Natural killer cell treated with Interleukin-12 subunit alpha and Interleukin-12 subunit beta and Interleukin-15 and Interleukin-18, amount 100 ng/mL, for 72 hours (primary cell): ENCODE results near the gene OR2D2. TPM values are rescaled to one million over a fixed set of nuclear protein-coding genes. Genes with fewer than 3 reads are reported as not detected.
"Not testable (repeated sequence)": the region's sequence is repeated elsewhere in the genome, so short reads cannot be mapped to it uniquely, and the experiment has no call there.

Experiments
- ATAC-seq, 2 donors: fragments of 150-1000 bp; cut with Tn5 transposase in 1 of 2; sonication (Bioruptor Pico), chemical (Tn5 transposase) in 1 of 2; 2 replicates each; pipeline ENCODE4 v1.10.0; 2021
- DNase-seq: peaks from one replicate; pipeline ENCODE4 v3.0.0; 2022; ENCODE audit warnings: low spot score
- H3K27ac Mint-ChIP-seq, 2 donors: 1 replicate in 1 of 2; 2 replicates in 1 of 2; pipeline ENCODE4 v1.8.0; 2022; ENCODE audit warnings: mixed read lengths in 2 of 2, mild to moderate bottlenecking in 1 of 2, moderate library complexity in 1 of 2
- H3K27me3 Mint-ChIP-seq, 2 donors: 1 replicate in 1 of 2; 2 replicates in 1 of 2; pipeline ENCODE4 v1.8.0; 2022; ENCODE audit warnings: mixed read lengths in 2 of 2
- H3K36me3 Mint-ChIP-seq: one replicate; pipeline ENCODE4 v1.8.0; 2022; ENCODE audit warnings: mixed read lengths
- H3K4me1 Mint-ChIP-seq, 2 donors: 1 replicate in 1 of 2; 2 replicates in 1 of 2; pipeline ENCODE4 v1.8.0; 2022; ENCODE audit warnings: low read depth in 2 of 2, mixed read lengths in 2 of 2, mild to moderate bottlenecking in 1 of 2
- H3K4me3 Mint-ChIP-seq: one replicate; pipeline ENCODE4 v1.8.0; 2022; ENCODE audit warnings: mixed read lengths
- H3K9me3 Mint-ChIP-seq: 2 replicates; pipeline ENCODE4 v1.8.0; 2022; ENCODE audit warnings: mixed read lengths
- total RNA-seq, 2 donors: library from RNA; stranded (reverse); gene quantifications; one replicate each; pipeline ENCODE4 v1.2.3, GENCODE V29; 2022

OR2D2 gene
- total RNA-seq, 2 donors from 2014 or later, result not detected

DNA sequence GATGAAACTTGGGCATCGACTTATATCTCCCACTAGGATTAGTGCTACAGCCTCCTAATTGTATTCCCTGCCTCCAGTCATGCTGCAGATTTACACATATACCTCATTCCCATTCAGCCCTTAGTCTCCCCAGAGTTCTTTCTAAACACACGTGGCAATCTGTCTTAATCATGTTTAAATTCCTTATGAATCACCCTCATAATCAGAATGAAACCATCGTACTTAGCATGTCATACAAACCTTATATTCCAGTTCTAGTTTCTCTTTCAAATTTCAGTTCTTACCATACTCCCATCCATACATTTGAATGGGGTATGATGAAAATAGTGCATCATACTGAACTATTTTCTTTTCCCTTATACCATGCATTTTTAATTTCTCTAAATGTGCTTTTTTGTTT, 35.4 kb downstream of the OR2D2 start:
- H3K36me3 Mint-ChIP-seq, result peaks cover 6% of the 10 kb centered on the region

DNA sequence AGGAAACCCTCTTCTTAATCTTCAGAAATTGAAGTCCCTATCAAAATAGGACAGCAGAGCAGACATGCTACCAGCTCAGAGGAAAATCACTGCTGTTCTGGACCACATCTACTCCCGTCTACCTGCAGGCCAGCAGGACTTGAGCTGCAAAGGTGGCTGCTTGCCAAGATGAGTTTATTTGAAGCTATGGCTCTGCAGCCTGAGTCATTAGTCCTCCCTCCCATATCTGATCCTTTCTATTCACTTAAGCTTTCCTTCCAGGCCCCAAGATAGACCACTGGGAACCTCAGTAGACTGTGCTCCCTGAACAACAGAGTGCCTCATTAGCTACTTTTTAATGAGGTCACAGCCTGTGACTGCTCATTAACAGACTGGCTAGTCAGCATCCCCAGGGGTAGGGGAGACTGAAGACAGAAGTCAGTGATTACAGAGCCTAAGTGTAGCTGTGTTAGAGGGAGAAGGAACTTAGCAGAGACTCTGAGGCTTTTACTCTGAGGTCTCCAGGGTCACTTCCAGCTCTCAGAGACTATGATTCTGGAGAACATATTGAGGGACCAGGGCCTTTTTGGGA, 36.2 kb downstream of the OR2D2 start:
- Mint-ChIP-seq H3K27ac (no peak overlapping the region), H3K4me3 (no peak overlapping the region), H3K4me1 (peaks cover 3 to 10% of the 10 kb centered on the region in 2 donors), H3K27me3 (peaks cover 11 to 19% of the 10 kb centered on the region in 2 donors), H3K9me3 (peaks cover 10% of the 10 kb centered on the region), H3K36me3 (peaks cover 6% of the 10 kb centered on the region)
- ATAC-seq, result no peak
- DNase-seq, result no peak

More for the DNA sequence above, 35.4 kb downstream of the OR2D2 start:
- ATAC-seq (peak; percentile 71 to 73), DNase-seq (no peak)
- Mint-ChIP-seq H3K27ac (no peak overlapping the region), H3K4me3 (no peak overlapping the region), H3K4me1 (peaks cover 3 to 10% of the 10 kb centered on the region in 2 donors), H3K9me3 (peaks cover 10% of the 10 kb centered on the region), H3K27me3 (peaks cover 12 to 26% of the 10 kb centered on the region in 2 donors)

DNA sequence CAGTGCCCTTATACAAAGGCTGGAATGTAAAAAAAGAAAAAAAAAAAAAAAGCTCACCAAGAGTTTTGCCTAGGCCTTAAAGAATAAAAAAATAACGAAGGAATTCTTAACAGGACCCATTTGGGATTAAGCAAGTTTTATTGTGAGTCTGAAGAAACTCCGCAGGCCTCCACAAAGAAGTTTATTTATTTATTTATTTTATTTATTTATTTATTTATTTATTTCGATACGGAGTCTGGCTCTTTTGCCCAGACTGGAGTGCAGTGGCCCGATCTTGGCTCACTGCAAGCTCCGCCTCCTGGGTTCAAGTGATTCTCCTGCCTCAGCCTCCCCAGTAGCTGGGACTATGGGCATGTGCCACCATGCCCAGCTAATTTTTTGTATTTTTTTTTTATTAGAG, 37.5 kb downstream of the OR2D2 start:
- H3K9me3 Mint-ChIP-seq, result peaks cover 13% of the 10 kb centered on the region
- not testable (repeated sequence) for H3K27ac Mint-ChIP-seq, H3K4me1 Mint-ChIP-seq, ATAC-seq, H3K4me3 Mint-ChIP-seq, DNase-seq, H3K36me3 Mint-ChIP-seq
- H3K27me3 Mint-ChIP-seq, result peaks cover 12 to 13% of the 10 kb centered on the region in 2 donors

DNA sequence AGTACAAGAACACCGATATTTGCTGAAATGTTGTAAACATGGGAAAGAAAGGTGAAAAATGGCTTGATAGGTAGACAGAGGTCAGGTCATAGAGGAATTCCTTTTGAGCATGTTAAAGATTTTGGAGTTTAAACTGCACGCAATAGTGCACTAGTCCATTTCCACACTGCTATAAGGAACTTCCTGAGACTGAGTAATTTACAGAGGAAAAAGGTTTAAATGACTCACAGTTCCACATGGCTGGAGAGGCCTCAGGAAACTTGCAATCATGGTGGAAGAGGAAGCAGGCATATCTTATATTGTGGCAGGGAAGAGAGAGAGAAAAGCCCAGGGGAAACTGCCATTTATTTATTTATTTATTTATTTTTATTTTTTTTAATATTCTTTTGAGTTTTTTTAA, 41.8 kb downstream of the OR2D2 start:
- Mint-ChIP-seq H3K4me1 (no peaks in the 10 kb centered on the region), H3K27me3 (peaks cover 19 to 21% of the 10 kb centered on the region in 2 donors), H3K4me3 (no peak overlapping the region), H3K27ac (no peak overlapping the region), H3K36me3 (peaks cover 6% of the 10 kb centered on the region), H3K9me3 (peaks cover 10% of the 10 kb centered on the region)
- ATAC-seq, result no peak
- no peak for DNase-seq

DNA sequence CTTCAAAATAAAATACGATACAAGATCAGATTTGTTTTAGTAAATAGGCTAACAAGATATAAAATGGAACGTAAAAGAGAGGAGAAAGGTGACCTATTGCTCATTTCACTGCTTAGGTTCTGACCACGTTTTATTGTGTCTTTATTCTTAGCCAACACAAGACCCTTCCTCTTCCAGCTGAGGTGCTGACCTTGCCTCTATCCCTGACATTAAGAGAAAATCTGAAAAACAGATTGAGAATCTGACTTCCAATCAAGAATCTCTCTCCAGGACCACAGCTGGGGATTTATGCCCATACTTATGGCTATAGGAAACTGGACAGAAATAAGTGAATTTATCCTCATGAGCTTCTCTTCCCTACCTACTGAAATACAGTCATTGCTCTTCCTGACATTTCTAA, 46.9 kb downstream of the OR2D2 start, which contains the start of gene OR10A5:
OR10A5 (plus strand) TSS at position 301 of the 400 bp plus-strand sequence; CDS start at position 301, 0 bp downstream.
- DNase-seq (no peak), ATAC-seq (no peak)
- H3K36me3 Mint-ChIP-seq, result no peaks in the 10 kb centered on the region
- no peak within 1 kb of the TSS for H3K27ac Mint-ChIP-seq
- peaks cover 29 to 40% of the 10 kb centered on the region in 2 donors for H3K27me3 Mint-ChIP-seq
- no peak within 1 kb of the TSS for H3K4me3 Mint-ChIP-seq
- no peaks in the 10 kb centered on the region for H3K4me1 Mint-ChIP-seq
- peaks cover under 1% of the 10 kb centered on the region for H3K9me3 Mint-ChIP-seq

DNA sequence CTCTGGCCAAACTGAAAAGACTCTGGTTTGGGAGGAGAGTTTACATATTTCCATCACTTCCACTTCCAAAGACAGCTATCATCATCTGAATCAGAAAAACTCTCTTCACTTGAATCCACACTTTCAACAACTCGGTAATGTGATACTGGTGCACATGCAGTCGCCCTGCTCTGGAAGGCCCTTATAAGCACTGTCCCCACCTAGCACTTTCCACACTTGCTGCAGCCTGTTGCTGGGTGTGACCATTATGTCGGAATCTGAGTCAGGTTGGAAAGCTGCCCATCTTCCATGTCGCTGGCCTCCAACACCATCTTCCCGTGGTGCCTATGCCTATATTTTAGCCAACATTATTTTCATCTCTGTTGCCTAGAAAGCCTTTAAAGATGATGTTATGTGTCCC, 47.9 kb downstream of the OR2D2 start:
- Mint-ChIP-seq H3K4me1 (no peaks in the 10 kb centered on the region), H3K27me3 (peaks cover 27 to 40% of the 10 kb centered on the region in 2 donors), H3K9me3 (no peaks in the 10 kb centered on the region), H3K36me3 (no peaks in the 10 kb centered on the region), H3K4me3 (no peak overlapping the region), H3K27ac (no peak overlapping the region)
- DNase-seq (no peak), ATAC-seq (no peak)

DNA sequence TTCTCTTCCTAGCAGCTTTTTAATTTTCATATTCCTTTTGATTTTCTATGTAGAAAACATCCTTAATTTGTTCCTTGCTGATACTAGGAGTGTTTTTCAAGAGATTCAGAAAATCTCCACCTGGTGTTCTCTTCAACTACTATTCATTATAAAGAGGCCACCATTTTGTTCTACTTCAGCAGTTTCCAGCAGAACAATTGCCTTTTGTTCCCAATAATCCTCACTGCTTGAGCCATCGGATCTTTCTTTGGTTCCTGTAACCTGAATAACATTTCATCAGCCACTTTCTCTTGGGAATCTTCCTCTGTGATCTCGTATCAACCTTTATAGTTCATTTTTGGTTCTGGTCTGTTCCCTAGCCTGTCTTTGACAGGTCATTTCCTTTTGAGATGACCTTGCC, 48.6 kb downstream of the OR2D2 start:
- Mint-ChIP-seq H3K27ac (no peak overlapping the region), H3K4me3 (no peak overlapping the region), H3K9me3 (no peaks in the 10 kb centered on the region), H3K4me1 (no peaks in the 10 kb centered on the region), H3K36me3 (no peaks in the 10 kb centered on the region), H3K27me3 (peaks cover 27 to 40% of the 10 kb centered on the region in 2 donors)
- DNase-seq, result no peak
- no peak for ATAC-seq

DNA sequence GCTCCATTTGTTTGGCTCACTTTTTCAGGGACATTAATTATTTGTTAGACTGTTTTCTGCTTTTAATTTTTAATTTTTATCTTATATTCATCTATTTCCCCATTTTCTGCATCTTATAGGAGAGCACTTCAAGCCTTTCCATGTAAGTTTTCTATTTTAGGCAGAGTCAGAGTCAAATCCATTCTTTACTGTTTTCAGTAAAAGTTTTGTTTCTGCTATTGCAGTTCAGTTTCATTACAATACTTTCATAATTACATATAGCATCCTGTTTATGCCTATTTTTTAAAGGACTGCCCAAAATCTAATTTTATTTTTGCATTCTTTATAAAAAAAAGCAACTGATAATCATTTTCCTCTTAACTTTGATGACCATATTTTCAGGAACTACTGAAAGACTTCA, 50.6 kb downstream of the OR2D2 start:
- H3K27ac Mint-ChIP-seq, result no peak overlapping the region
- H3K4me3 Mint-ChIP-seq, result no peak overlapping the region
- H3K27me3 Mint-ChIP-seq, result peaks cover 24 to 35% of the 10 kb centered on the region in 2 donors
- DNase-seq (no peak), ATAC-seq (no peak)
- no peaks in the 10 kb centered on the region for H3K9me3 Mint-ChIP-seq
- no peaks in the 10 kb centered on the region for H3K36me3 Mint-ChIP-seq
- H3K4me1 Mint-ChIP-seq, result no peaks in the 10 kb centered on the region

Other genes with a start within 250 kb of the OR2D2 start
- gene DCHS1, start 236.7 kb downstream of the OR2D2 start, total RNA-seq, result 1 to 10 TPM in 1 of 2 donors, under 1 TPM in 1; 0.73 to 1.6 TPM
- 10 to 100 TPM; 69.1 to 70.1 TPM for gene MRPL17, start 209.2 kb downstream of the OR2D2 start, total RNA-seq
- under 1 TPM in 1 of 2 donors, not detected in 1; 0.20 TPM for gene OR2AG2, start 120.5 kb downstream of the OR2D2 start, total RNA-seq
- not detected for gene OR2AG1, start 109.5 kb downstream of the OR2D2 start, total RNA-seq
- gene OR6A2, start 92.8 kb downstream of the OR2D2 start, total RNA-seq, result under 1 TPM in 1 of 2 donors, not detected in 1; 0.20 TPM
- not detected for gene OR10A5, start 46.8 kb downstream of the OR2D2 start, total RNA-seq
- gene OR10A2, start 29.4 kb downstream of the OR2D2 start, total RNA-seq, result not detected
- not detected for gene OR10A4, start 15.9 kb downstream of the OR2D2 start, total RNA-seq
- not detected for gene OR2D3, start 28.5 kb upstream of the OR2D2 start, total RNA-seq
- gene ZNF215, start 33.9 kb upstream of the OR2D2 start, total RNA-seq, result 1 to 10 TPM in 1 of 2 donors, under 1 TPM in 1; 0.24 to 1.5 TPM
- not detected for gene ZNF214, start 127.8 kb upstream of the OR2D2 start, total RNA-seq
- gene NLRP14, start 128.0 kb upstream of the OR2D2 start, total RNA-seq, result not detected
- gene RBMXL2, start 196.5 kb upstream of the OR2D2 start, total RNA-seq, result not detected